CD4-positive, alpha-beta T cell treated with Interferon gamma for 1 hour (primary cell): ENCODE results near the gene ZBTB21.
"Not testable (repeated sequence)": the region's sequence is repeated elsewhere in the genome, so short reads cannot be mapped to it uniquely, and the experiment has no call there.

Experiments
- DNase-seq: peaks from one replicate; pipeline ENCODE4 v3.0.0-alpha.2; 2020

Gene ZBTB21

DNA sequence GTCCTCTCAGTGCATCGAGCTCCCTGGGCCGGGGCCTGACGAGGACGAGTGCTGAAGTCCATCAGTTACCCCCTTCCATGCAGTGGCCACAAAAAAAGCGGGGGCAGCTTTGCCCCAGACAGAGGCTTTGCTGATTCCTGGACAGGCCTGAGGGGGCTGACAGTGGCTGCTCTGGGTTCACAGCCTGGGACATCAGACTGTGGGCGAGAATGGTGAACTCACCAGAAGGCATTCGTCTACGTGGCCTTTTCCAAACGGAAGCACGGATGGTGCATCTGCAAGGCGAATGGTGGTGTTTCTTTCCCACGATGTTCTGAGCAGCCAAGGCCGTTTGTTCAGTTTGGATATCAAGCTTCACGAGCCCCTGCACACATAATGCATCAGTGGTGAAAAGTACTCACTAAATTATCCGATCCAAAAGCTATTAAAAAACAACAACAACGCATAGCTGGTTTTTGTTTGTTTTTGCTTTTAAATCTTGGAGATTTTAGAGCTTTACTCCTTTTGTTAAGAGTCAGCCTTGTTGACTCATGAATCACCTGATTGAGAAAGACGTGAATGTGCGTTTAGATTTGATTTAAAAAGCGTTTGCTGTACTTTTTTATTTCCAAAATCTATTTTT lies 6.3 kb upstream of the ZBTB21 start:
- DNase-seq = no peak

DNA sequence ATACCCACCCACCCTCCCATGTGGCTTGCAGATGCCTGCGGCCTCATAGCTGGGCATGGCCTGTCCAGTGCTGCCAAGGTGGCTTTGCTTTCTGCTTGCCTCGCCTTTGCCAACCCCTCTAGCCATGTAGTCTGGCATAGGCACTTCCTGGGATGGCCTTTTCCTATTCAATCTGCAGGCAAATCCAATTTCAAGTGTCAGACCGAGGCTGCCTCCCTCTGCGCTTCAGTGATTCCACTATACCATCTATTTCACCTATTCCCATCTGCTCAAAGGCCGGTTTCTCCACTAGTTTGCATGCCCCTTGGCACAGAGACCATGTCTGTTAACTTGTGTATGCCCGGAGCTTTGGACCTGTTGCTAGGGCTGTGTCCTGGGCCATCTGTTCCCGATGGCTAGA lies 3.8 kb upstream of the ZBTB21 start:
- no peak for DNase-seq

DNA sequence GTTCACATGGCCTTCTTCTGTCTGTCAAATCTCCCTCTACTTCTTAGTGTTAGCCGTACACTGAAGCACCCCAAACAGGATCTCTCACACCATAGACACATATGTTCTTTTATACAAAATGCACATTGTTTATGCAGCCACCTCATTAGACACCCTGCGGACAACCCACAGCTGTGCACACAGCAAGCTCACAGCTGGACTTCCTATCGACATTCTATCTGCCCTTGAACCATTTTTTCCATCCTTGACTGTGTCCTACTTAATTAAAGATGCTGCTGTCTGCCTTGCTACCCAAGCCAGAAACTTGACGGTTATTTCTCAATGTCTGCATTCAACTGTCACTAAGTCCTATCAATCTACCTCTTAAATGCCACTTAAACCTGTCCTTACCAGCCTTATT lies 3.2 kb upstream of the ZBTB21 start:
- DNase-seq = no peak

DNA sequence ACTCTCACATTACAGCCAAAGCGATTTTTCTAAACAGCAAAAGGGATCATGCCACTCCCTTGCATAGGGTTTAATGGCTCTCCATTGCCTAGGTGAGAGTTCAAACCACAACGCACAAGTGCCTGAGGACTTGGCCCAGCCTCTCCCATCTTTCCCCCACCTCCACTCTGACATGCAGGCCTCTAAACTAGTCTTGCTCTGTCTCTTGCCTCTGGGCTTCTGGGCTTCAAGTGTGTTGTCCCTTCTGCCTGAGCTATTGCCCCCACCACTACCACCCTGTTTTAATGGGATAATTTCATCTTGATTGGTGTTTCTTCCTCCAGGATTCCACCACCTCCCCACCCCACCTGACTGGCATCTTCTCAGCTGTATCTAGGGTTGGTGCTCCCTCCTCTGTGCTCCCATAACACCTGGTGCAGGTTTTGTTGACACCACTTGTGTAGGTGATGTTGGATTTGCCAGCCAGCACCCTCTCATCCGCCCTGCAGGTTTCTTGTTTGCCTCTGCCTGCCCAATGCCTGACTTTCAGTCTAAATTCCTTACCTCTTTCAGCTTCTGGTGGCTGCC lies 2.7 kb upstream of the ZBTB21 start:
- DNase-seq = no peak

DNA sequence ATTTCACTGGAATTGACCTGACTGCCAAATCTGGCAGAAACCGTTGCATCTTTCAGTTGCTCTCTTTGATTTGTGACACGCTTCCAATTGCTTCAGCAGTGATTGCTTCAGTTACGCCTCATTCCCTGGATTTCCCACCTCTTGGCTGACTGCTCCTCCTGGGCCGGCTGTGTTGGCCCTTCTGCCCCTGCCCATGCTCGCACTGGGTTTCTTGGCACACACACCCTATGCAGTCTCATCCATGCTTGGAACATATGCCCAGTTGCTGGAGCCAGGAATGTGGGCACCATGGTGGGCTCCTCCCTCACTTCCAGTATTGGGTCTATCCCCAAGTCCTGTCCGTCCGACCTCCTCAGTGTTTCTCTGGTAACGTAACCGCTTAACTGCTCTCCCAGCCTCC lies 2.2 kb upstream of the ZBTB21 start:
- no peak for DNase-seq

DNA sequence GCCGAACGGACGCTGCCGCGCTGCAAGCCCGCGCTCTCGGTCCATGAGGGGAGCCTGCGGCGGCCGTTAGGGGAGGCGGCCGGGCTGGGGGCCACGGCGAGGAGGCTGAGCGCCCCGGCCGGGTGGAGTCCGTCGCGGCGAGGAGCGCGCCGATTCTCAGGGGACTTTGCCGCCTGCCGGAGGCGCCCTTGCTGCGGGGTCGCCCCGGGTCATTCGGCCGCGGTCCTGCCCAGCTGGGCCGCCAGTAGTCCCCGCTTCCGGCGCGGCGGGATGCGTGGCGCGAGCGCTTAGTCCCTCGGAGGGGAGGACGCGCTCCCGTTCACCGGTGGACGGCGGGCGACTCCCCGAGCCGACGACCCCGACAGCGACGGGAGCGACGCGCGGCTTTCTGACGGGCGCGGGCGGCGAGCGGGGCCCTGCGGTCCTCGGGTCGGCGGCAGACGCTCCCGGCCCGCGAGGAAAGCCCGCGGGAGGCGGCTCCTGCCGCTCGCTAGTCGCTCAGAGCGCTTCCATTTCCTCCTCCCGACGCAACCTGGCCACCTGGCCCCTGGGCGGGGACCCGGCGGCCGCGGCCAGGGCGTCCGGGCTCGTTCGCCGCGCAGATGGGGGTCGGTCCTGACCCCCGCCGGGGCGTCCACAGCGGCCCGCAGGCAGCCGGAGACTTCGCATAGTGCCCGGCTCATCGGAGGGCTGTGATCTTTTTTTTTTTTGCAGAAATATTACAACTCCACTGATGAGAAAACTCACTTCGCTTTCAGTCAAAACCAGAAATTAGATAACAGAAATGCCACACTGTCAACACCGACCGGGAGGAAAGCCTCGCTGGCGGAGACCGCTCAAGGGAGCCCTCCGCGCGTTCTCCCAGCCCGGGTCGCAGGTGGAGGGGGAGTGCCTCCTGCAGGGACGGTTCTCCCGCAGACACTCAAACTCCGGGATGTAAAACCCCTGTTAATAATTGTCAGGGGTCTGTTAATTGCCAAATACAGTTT lies 641 bp upstream of the ZBTB21 start:
- DNase-seq = no peak

DNA sequence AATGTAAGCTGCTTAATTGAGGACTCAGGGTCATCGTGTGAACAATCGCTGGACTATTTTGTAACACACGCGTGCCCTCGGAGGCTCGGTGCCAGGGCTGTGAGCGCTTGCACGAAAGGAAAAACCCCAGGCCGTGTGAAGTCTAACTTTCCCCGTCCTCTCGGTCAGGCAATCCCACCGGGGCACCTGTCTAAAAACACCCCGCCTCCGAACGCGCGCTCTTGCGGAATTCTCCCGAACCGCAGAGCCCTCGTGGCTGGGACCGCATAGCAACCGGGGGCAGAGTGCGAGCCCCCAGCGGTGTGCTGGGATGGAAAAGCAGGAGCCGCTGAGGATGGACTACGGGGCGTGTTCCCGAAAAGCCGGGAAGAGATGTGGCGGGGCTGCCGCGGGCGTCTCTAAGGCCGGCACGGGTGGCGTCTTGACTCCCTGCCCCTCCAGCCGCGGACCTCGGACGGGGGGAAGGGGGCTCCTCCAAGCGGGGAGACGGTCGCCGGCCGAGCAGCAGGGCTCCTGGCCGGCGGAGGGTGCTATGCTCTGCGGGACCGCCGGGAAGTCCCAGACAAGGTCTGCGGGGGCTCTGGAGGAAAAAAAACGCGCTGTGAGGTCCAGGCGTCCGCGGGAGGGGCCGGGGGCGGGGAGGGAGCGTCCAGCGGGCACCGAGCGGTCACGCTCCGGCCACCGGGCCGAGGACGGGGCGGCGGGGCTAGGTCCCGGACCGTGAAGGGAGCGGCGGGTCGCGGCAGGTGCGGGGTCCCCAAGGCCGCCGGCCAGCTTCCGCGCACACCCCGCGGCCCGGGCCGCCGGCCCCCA lies 936 bp downstream of the ZBTB21 start:
- peak; percentile 58 for DNase-seq

DNA sequence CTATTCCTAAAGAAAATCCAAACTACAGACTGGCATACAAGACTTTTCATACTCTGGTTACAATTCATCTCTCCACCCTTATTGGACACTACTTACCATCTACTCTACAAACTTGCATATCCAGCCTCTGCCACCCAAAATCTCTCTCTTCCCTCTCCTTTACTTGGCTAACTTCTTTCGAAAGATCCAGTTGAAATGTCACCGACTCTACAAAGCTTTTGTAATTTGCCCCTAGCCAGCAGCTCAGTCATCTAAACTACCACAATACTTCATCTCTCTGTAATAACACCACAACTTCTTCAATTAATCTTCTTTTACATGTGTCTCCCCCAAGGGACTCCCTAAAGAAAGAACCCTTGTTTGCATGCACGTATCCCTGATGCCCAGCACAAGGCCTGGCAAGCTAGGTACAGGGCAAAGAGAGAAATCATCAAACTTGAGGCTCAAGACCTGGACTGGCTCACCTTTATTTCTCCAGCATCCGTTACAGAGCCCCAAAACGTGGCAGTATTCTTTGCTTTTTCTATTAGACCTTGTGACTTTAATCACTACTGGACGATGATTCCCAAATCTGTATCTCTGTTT lies 2.7 kb downstream of the ZBTB21 start:
- no peak for DNase-seq

DNA sequence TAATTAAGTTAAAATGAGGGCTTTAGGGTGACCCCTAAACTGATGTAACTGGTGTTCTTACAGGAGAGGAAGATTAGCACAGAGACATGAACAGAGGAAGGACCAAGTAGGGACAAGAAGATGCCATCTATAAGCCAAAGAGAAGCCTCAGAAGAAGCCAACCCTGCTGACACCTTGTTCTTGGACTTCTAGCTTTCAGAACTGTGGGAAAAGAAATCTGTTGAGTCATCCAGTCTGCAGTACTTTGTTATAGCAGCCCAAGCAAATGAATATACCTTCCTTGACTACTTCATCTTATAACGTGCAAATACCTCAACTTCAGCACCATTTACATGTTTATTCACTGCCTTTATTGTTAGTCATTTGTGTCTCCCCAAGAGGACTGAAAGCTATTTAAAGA lies 3.4 kb downstream of the ZBTB21 start:
- no peak for DNase-seq

DNA sequence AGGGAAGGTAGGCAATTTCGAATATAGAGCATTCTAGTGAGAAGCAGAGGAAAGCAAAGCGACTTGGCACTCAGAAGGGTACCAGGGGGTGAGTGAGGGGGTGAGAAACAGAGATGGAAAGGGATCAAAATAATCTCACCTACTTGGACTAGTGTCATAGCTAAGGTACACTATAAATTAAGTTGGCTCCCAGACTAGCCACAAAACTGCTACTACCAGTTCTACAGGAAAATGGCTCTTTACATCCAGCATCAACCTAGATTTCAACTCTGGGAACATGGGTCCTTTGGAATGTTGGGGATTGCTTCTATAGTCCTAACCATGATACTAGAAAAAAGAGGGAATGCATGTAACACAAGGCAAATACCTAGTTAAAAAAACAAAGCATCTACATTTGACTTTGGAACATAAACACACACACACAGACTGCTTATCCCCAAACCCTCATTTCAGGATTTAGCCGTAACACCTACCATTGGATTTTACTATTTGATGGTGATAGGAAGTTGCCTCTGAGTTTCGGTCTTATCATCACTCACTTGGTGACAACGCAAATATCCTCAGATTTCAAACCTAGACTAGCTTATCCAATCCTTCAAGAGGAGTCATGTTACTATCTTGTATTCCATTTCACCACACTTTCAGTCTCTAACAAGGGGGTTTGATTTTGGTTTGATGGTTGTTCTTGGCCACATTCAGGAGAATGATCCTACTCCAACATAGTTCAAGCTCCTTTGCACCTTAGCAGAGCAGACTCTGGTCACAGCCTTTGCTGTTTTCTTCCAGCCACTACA lies 5.6 kb downstream of the ZBTB21 start:
- DNase-seq = no peak

DNA sequence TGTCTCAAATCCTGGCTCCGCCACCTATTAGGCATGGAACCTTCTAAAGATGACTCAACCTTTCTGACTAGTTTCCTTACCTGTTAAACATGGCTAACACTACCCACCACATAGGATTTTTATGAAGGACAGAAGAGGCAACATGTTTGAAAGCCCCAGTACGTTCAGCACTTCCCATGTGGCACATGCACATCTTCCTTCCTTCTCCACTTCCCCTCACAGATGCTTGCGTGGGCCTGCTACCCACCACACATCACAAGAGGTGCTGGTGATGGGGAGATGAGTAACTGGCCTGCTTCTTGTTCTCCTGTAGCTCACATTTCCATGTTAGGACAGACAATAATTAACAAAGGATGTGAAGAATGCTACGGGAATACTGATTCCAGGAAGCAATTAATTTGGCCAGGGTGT lies 7.1 kb downstream of the ZBTB21 start:
- no peak for DNase-seq

DNA sequence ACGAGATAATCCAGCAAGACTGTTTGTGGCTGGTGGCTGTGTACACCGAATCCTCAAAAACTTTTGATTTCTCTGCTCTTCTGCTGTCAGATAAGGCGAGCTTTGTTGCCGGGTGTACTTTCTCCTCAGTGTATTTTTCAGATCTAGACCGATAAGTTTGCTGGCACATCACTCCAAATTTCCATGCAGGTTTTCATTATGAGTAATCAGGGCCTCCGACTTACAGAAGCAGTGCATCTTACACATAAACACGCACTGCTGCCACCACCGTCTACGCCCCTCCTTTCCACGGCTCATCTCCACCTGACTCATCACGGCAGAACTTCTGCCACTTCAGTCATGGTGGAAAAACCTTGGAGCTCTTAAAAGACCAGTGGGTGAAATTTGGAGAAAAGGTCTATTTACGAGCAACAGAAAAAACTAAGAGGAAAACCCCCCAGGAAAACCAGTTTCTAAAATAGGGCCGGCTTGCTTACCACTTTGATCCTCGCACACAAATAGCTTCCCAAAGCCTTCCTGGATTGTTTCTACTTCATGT lies 7.7 kb downstream of the ZBTB21 start:
- DNase-seq = peak; percentile 8

DNA sequence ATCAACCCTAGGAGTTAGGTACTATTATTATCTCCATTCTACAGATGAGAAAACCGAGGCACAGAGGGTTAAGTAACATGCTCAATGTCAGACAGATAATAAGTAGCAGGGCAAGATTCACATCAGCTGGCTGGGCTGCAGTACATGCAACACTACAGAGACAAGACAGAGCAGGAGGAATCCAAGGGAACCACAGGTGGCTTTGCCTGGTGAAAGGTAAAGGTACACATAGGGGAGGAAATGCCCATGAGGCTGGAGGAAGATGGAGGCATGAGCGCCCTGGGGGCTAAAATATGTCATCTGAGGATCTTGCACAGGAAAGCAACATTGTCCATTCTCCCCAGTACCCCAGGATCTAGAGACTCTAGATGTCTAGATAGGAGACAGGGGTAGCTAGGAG lies 8.4 kb downstream of the ZBTB21 start:
- no peak for DNase-seq

DNA sequence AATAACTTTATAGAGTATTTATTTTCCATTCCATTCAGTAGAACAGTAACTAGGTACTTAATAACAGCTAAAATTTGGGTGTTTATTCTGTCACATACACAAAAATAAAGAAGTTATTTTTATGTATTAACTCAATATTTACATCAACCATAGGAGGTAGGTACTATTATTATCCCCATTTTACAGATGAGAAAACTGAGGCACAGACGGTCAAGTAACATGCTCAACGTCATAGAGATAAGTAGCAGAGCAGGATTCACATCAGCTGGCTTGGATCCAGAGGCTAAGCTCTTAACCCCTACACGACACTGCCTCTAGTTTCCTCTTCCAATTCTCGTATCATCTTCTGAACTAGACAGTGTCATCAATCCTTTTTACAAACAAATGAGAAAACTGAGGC lies 9.3 kb downstream of the ZBTB21 start:
- DNase-seq = no peak

DNA sequence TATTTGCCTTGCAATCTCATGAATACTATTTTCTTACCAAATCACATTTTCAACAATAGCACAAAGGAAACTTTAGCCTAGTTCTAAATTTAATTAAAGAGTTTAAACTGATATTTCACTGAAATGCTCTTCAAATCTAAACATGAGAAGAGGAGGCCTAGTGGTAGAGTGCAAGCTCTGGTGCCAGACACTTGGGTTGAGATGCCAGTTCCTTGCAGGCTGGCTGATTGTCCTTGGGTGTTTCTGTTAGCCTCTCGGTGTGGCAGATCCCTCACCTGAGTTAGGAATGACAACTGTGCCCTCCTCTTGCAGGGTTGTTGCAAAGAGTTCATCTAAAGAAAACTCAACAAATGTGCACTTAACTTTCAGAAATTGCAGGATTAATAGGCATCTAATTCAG lies 12.5 kb downstream of the ZBTB21 start:
- no peak for DNase-seq

DNA sequence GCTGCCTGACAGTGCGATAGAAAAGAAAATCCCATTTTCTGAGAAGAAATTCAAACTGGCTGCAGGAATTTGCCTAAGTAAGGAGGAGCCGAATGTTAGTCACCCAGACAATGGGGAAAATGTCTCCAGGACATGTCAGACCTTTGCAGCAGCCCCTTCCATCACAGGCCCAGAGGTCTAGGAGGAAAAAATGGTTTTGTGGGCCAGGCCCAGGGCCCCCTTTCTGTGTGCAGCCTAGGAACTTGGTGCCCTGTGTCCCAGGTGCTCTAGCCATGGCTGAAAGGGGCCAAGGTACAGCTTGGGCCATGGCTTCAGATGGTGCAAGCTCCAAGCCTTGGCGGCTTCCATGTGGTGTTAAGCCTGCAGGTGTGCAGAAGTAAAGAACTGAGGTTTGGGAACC lies 14.6 kb downstream of the ZBTB21 start:
- no peak for DNase-seq

DNA sequence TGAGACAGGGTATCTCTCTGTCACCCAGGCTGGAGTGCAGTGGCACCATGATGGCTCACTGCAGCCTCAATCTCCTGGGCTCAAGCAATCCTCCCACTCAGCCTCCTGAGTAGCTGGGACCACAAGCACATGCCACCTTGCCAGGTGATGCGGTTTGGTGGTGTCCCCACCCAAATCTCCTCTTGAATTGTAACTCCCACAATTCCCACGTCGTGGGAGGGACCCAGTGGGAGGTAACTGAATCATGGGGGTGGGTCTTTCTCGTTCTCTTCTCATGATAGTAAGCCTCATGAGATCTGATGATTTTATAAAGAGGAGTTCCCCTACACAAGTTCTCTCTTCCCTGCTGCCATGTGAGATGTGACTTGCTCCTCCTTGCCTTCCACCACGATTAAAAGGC lies 15.5 kb downstream of the ZBTB21 start:
- not testable (repeated sequence) for DNase-seq

DNA sequence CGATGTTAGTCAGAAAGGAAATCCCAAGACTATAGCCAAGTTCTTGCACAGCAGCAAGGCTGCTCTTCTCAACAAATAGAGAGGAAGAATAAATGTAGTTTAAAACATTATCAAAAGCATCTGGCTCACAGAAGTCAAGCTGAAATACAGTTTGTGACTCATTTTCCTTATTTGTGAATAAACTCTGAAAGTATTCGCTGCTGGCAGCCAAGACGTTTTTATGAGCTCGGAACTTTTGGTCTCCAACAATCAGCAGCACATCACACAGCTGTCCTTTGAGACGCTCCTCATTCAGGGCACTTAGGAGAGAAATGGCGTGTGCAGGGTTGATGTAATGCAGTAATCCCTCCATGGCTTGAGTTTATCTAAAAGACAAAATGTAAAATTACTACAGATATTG lies 16.4 kb downstream of the ZBTB21 start:
- DNase-seq = no peak

DNA sequence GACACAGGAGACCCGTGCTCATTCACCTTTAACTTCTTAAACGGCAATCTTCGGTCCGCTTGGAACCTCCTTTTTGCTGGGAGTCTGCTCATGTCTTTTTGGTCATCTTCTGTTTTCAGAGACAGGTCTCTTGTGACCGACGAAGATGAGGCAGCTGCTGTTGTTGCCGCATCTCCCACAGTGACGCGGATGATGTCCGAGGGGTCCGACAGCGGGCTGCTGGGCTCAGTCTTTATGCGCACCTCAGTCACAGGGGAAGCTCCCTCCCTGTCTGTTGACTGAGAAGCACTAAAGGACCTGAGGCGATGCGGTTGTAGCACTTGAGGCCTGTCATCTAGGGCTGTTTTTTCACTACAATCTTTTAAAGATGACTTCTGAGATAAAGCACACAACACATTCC lies 17.6 kb downstream of the ZBTB21 start:
- no peak for DNase-seq

DNA sequence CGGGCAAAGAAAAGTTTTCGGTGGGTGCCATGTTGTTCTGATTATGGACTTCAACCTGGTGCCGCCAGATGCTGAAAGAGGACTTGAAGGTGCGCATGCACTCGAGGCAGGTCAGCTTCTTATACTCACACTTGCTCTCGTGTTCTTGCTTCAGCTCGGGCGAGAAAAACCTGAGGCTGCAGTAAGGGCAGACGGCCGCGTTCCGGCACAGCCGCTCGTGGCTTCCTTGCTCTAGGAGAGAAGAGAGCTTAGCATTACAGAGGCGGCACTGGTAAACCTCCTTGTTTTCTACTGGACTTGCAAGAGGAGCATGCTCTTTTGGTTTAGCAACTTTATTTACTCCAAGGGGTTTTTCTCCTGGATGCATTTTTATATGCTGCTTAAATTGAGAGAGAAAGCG lies 18.5 kb downstream of the ZBTB21 start:
- DNase-seq = no peak

DNA sequence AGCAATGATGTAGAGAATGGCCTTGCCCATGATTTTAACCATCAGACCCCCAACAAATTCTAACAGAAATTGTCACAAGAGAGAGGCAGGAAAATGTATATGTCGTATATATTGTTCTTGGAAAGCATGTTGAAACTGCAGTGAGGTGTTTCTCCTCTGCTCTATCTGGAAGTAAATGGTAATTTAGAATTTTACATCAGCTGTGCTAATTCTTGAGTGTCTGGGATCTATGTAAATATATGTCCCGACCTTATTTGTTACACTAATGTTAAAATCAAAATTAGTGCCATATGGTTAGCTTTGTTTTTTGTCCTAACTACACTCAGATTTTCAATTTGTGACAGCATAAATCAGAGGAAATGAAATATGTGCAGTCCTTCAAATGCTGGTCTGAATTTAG lies 20.5 kb downstream of the ZBTB21 start:
- no peak for DNase-seq

DNA sequence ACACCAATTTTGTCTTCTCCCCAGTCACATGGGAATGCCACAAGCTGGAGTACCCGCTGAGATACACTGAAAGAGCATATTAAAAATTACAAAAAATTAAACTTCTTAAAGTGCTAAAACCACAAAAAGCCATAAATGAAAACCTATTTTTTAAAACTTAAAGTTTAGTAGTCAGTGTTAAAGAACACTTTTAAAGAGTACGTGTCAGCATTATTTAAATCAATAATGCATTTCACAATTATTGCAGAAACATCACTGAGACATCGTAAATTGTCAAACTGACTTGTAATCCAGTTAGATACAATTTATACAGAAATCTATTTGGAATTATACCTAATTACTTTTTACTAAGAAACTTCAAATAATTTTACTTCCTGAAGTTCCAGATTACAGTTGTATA lies 22.9 kb downstream of the ZBTB21 start:
- no peak for DNase-seq
